ENCODE measurements around the gene MYLK4. TPM values are rescaled to one million over a fixed set of nuclear protein-coding genes. Genes with fewer than 3 reads are reported as not detected.

MYLK4 gene
- total and polyA plus RNA-seq, 5 donors, result 1.3 to 3.7 (median 2.3) TPM

Other genes starting within 250 kb of the MYLK4 start
- gene WRNIP1, start 14.5 kb upstream of the MYLK4 start, total RNA-seq, result 10 to 100 TPM; 34.7 to 49.3 (median 43.6) TPM
- gene WRNIP1, start 14.5 kb upstream of the MYLK4 start, polyA plus RNA-seq, result 44.1 TPM
- gene SERPINB1, start 90.9 kb upstream of the MYLK4 start, total RNA-seq, result 10 to 100 TPM; 27.3 to 42.1 (median 32.7) TPM
- 23.6 TPM for gene SERPINB1, start 90.9 kb upstream of the MYLK4 start, polyA plus RNA-seq
- 10 to 100 TPM in 1 of 4 donors, 1 to 10 TPM in 3; 6.8 to 15.8 (median 8.6) TPM for gene SERPINB9, start 152.4 kb upstream of the MYLK4 start, total RNA-seq
- 3.5 TPM for gene SERPINB9, start 152.4 kb upstream of the MYLK4 start, polyA plus RNA-seq
- gene SERPINB6, start 220.6 kb upstream of the MYLK4 start, total RNA-seq, result 100 to 1,000 TPM; 181 to 265 (median 207) TPM
- 172 TPM for gene SERPINB6, start 220.6 kb upstream of the MYLK4 start, polyA plus RNA-seq
- 10 to 100 TPM; 38.1 to 60.6 (median 46.8) TPM for gene NQO2, start 249.0 kb upstream of the MYLK4 start, total RNA-seq
- 71.0 TPM for gene NQO2, start 249.0 kb upstream of the MYLK4 start, polyA plus RNA-seq